ENCODE data around the gene PTGER3. TPM values are rescaled to one million over a fixed set of nuclear protein-coding genes. Genes with fewer than 3 reads are reported as not detected.

PTGER3 gene
- total RNA-seq, 2 donors from 2014 or later = 62.9 to 158 TPM

DNA sequence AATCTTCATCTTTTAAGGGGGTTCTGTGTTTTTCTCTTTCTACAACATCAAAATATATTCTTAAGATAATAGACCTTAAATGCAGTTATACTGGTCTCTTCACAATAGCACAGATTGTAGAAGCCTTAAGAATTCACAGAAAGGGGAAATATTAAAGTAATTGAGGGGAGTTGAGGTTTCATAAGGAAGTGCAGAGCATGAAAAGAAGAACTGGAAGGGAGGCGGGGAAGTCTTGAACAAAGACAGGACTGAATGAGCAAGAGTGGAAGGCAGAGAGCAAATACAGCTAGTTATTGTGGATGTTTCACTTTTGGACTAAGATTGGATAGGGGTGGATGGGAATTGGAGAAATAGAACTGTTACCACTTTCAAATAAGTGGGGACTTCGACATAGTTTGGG, 67.7 kb downstream of the PTGER3 start:
- no peak for DNase-seq (ENCODE audit: low spot score)
- no peak for ATAC-seq
- H3K4me3 Mint-ChIP-seq = no peak overlapping the region
- H3K9me3 Mint-ChIP-seq = peaks cover 3% of the 10 kb centered on the region
- no peaks in the 10 kb centered on the region for H3K36me3 Mint-ChIP-seq
- H3K27ac Mint-ChIP-seq = no peak overlapping the region
- H3K27me3 Mint-ChIP-seq = peaks cover 15 to 31% of the 10 kb centered on the region in 2 donors
- peaks cover 7 to 12% of the 10 kb centered on the region in 2 donors for H3K4me1 Mint-ChIP-seq (ENCODE audit: low read depth in 2 of 2)

GRCh38 chr1:70979313-70979712, 68.3 kb downstream of the PTGER3 start:
- DNase-seq (ENCODE audit: low spot score) (no peak), ATAC-seq (no peak)
- Mint-ChIP-seq H3K4me1 (ENCODE audit: low read depth in 2 of 2) (peaks cover 7 to 11% of the 10 kb centered on the region in 2 donors), H3K9me3 (peaks cover 3% of the 10 kb centered on the region), H3K4me3 (no peak overlapping the region), H3K27ac (no peak overlapping the region), H3K36me3 (no peaks in the 10 kb centered on the region), H3K27me3 (peaks cover 13 to 31% of the 10 kb centered on the region in 2 donors)

DNA sequence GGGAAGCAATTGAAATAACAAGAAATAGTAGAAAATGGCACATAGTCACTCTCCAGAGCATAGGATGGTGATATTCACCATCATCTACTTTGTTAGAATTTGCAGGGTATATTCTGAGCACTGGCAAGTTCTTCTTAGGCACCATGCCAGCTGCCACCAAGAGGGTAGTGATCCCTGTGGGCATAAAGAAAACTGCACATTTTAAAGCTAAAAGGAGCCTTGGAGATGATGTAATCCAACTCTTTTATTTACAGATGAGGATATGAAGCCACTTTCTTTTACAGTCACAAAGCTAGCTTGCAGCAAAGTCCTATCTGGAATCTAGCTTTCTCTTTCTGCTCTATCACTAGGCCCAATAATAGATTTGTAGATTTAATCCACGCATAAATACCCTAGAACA, 69.0 kb downstream of the PTGER3 start:
- H3K27ac Mint-ChIP-seq = peak overlapping the region in 1 of 2 donors; percentile 38
- ATAC-seq (no peak), DNase-seq (ENCODE audit: low spot score) (no peak)
- H3K9me3 Mint-ChIP-seq = peaks cover 3% of the 10 kb centered on the region
- H3K4me1 Mint-ChIP-seq (ENCODE audit: low read depth in 2 of 2) = peaks cover 7 to 11% of the 10 kb centered on the region in 2 donors
- peaks cover 13 to 31% of the 10 kb centered on the region in 2 donors for H3K27me3 Mint-ChIP-seq
- H3K36me3 Mint-ChIP-seq = no peaks in the 10 kb centered on the region
- no peak overlapping the region for H3K4me3 Mint-ChIP-seq

DNA sequence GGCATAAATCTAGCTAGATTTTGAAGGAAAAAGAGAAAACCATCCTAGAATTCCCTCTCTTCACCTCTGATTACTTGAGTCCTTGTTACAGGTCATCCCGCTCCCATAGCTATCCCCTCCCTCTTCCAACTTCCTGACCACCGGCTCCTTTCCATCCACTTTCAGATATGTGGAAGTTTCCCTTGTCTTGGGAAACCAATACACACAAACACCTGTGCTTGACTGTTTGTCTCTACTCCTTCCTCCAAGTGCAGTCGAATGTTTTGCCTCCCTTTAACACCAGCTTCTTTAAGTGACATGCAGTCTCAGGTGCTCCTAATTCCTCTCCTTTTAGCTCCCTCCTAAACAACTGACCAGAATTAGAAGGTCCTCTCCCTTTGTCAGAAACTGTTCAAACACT, 70.0 kb downstream of the PTGER3 start:
- peaks cover 7 to 11% of the 10 kb centered on the region in 2 donors for H3K4me1 Mint-ChIP-seq (ENCODE audit: low read depth in 2 of 2)
- no peak overlapping the region for H3K4me3 Mint-ChIP-seq
- H3K36me3 Mint-ChIP-seq = no peaks in the 10 kb centered on the region
- DNase-seq (ENCODE audit: low spot score) (no peak), ATAC-seq (no peak)
- peaks cover 3% of the 10 kb centered on the region for H3K9me3 Mint-ChIP-seq
- H3K27ac Mint-ChIP-seq = no peak overlapping the region
- peaks cover 13 to 28% of the 10 kb centered on the region in 2 donors for H3K27me3 Mint-ChIP-seq

- Mint-ChIP-seq H3K4me3 (no peak overlapping the region), H3K27ac (no peak overlapping the region), H3K36me3 (no peaks in the 10 kb centered on the region), H3K4me1 (ENCODE audit: low read depth in 2 of 2) (peaks cover 7 to 11% of the 10 kb centered on the region in 2 donors), H3K9me3 (peaks cover 3% of the 10 kb centered on the region), H3K27me3 (peaks cover 13 to 26% of the 10 kb centered on the region in 2 donors)
- ATAC-seq (no peak), DNase-seq (ENCODE audit: low spot score) (no peak)
These were observed 70.6 kb downstream of the PTGER3 start for GRCh38 chr1:70977041-70977440.

DNA sequence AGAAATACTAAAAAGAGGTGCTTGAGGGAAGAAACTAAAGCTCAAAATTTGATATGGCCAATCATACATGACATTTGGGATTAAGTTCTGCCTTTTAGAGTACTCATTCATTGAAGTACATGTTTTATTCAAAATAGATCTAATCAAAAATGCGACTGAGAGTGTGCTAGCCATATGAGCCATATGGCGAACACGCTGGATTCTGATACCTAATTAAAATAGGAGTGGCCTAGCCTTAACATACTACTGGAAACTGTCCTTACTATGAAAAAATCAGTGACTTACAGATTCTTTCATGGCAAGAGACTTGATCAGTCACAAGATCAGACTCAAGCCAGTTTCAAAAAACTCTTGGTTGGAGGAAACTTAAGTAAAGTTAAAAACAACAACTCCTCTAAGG, 73.9 kb downstream of the PTGER3 start:
- no peak for ATAC-seq
- no peak overlapping the region for H3K4me3 Mint-ChIP-seq

DNA sequence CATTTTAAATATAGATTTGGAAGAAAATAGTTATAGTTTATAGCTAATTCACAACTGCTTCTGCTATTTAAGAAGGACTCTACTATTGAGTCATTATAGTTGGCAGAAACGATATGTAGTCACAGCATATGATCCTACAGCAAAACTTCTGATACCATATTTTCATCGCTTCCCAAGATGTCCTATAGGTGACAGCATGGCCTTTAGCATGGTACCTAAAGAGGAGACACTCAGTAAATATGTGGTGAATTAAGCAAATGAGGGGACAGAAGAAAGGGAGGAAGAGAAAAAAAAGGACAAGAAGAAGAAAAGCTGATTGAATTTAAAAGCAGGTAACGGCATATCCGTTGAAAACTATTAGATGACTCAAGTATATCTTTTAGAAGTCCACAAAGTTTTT, 77.2 kb downstream of the PTGER3 start:
- no peaks in the 10 kb centered on the region for H3K36me3 Mint-ChIP-seq
- H3K27ac Mint-ChIP-seq = no peak overlapping the region
- peaks cover 0 to 6% of the 10 kb centered on the region in 2 donors for H3K4me1 Mint-ChIP-seq (ENCODE audit: low read depth in 2 of 2)
- no peak overlapping the region for H3K4me3 Mint-ChIP-seq
- H3K27me3 Mint-ChIP-seq = peaks cover 0 to 9% of the 10 kb centered on the region in 2 donors
- peaks cover 4% of the 10 kb centered on the region for H3K9me3 Mint-ChIP-seq
- ATAC-seq = no peak
- no peak for DNase-seq (ENCODE audit: low spot score)

More for the DNA sequence above, 73.9 kb downstream of the PTGER3 start:
- peaks cover 13 to 15% of the 10 kb centered on the region in 2 donors for H3K27me3 Mint-ChIP-seq
- peaks cover 0 to 4% of the 10 kb centered on the region in 2 donors for H3K4me1 Mint-ChIP-seq (ENCODE audit: low read depth in 2 of 2)
- H3K36me3 Mint-ChIP-seq = no peaks in the 10 kb centered on the region
- no peak overlapping the region for H3K27ac Mint-ChIP-seq
- DNase-seq (ENCODE audit: low spot score) = no peak
- H3K9me3 Mint-ChIP-seq = no peaks in the 10 kb centered on the region

- DNase-seq (ENCODE audit: low spot score) = no peak
- Mint-ChIP-seq H3K4me3 (no peak overlapping the region), H3K27me3 (peaks cover 0 to 13% of the 10 kb centered on the region in 2 donors), H3K9me3 (peaks cover 16% of the 10 kb centered on the region), H3K27ac (peak overlapping the region in 1 of 2 donors; percentile 30), H3K4me1 (ENCODE audit: low read depth in 2 of 2) (peaks cover 0 to 15% of the 10 kb centered on the region in 2 donors), H3K36me3 (no peaks in the 10 kb centered on the region)
- no peak for ATAC-seq
These were observed 81.5 kb downstream of the PTGER3 start for GRCh38 chr1:70966018-70966638.

GRCh38 chr1:70963374-70963773, 84.2 kb downstream of the PTGER3 start:
- peaks cover 19% of the 10 kb centered on the region for H3K9me3 Mint-ChIP-seq

DNA sequence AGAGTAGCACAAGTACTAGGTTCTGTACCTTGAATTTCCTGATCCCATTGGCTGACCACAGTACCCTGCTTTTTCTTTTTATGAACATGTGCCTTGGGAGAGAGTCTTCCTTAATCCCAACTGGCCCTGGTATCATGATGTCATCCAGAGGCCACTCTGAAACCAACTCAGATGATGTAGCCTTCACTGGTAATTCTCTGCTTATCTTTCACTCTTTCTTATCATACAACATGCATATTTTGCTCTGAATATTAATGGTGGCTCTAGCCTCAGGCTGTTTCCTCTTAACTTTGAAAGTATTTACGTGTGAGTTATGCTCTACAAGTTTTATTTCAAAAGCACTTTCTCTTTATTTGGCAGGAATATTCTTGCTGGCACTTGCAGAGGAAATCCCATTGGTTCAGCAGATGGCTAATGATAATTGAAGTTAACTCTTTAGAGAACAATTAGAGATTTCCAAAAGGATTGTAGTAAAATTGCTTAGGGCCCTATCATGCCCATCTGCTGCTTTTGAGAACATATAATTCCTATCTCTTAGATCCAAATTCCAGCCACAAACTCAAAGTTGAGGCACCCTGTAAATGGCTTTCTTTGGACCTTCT, 86.1 kb downstream of the PTGER3 start:
- DNase-seq (ENCODE audit: low spot score) (no peak), ATAC-seq (no peak)
- Mint-ChIP-seq H3K36me3 (peaks cover 6% of the 10 kb centered on the region), H3K4me3 (no peak overlapping the region), H3K27me3 (peaks cover 0 to 22% of the 10 kb centered on the region in 2 donors), H3K4me1 (ENCODE audit: low read depth in 2 of 2) (peaks cover 0 to 16% of the 10 kb centered on the region in 2 donors), H3K9me3 (peaks cover 19% of the 10 kb centered on the region), H3K27ac (no peak overlapping the region)

More at GRCh38 chr1:70963374-70963773, 84.2 kb downstream of the PTGER3 start:
- peak in 1 of 2 donors; percentile 45 for ATAC-seq
- H3K4me1 Mint-ChIP-seq (ENCODE audit: low read depth in 2 of 2) = peaks cover 0 to 15% of the 10 kb centered on the region in 2 donors
- H3K36me3 Mint-ChIP-seq = peaks cover 6% of the 10 kb centered on the region
- no peak overlapping the region for H3K4me3 Mint-ChIP-seq
- peaks cover 0 to 19% of the 10 kb centered on the region in 2 donors for H3K27me3 Mint-ChIP-seq
- DNase-seq (ENCODE audit: low spot score) = no peak
- no peak overlapping the region for H3K27ac Mint-ChIP-seq

GRCh38 chr1:70948396-70949017, 99.1 kb downstream of the PTGER3 start:
- peak overlapping the region; percentile 93 to 98 for H3K27ac Mint-ChIP-seq
- H3K4me1 Mint-ChIP-seq (ENCODE audit: low read depth in 2 of 2) = peaks cover 16 to 28% of the 10 kb centered on the region in 2 donors

DNA sequence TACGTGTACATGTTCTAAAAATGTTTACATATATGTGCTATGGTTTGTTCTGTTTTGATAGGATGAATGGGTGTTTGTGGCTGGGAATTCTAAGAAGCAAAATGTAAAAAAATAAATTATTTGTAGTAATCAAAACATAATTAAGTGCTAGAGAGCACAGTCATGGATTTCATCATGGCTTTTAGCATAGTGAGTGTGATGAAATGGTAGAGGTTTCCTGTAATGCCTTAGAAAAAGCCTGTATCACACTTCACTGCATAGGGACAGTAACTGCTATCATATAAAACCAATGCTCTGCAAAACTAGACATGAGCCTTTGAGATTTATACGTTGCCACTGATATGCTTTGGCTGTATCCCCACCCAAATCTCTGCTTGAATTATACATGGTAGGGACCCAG, 99.8 kb downstream of the PTGER3 start:
- peak overlapping the region; percentile 65 for H3K4me3 Mint-ChIP-seq
- ATAC-seq = peak; percentile 62 to 80
- peak overlapping the region; percentile 93 to 98 for H3K27ac Mint-ChIP-seq
- H3K4me1 Mint-ChIP-seq (ENCODE audit: low read depth in 2 of 2) = peaks cover 16 to 28% of the 10 kb centered on the region in 2 donors
- H3K27me3 Mint-ChIP-seq = peaks cover 0 to 9% of the 10 kb centered on the region in 2 donors
- DNase-seq (ENCODE audit: low spot score) = no peak
- H3K36me3 Mint-ChIP-seq = peaks cover 20% of the 10 kb centered on the region
- peaks cover 3% of the 10 kb centered on the region for H3K9me3 Mint-ChIP-seq

More at GRCh38 chr1:70948396-70949017, 99.1 kb downstream of the PTGER3 start:
- Mint-ChIP-seq H3K9me3 (peaks cover 3% of the 10 kb centered on the region), H3K36me3 (peaks cover 20% of the 10 kb centered on the region), H3K27me3 (peaks cover 0 to 12% of the 10 kb centered on the region in 2 donors), H3K4me3 (peak overlapping the region; percentile 65)
- ATAC-seq (peak; percentile 75 to 87), DNase-seq (ENCODE audit: low spot score) (no peak)

- peaks cover 0 to 9% of the 10 kb centered on the region in 2 donors for H3K27me3 Mint-ChIP-seq
- DNase-seq (ENCODE audit: low spot score) = no peak
These were observed 101.9 kb downstream of the PTGER3 start for GRCh38 chr1:70945676-70946075.

DNA sequence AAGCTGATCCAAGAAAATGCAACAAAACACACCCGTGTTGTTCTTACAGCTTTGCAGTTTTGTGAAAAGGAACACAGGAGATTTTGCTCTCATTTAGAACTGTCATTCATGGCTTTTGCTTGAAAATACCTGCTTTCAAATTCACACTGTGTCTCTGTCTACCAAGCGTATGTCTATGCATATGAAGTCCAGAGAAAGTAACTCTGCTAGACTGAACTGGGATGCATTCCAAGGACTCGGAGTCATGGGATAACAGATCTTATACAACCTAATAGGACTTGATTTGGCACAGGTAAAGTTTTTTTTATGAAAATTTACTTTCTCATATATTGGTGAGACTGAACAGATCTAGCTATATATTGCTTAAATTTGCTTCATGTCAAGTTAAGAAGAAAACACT, 102.4 kb downstream of the PTGER3 start:
- no peak overlapping the region for H3K4me3 Mint-ChIP-seq
- peaks cover 0 to 11% of the 10 kb centered on the region in 2 donors for H3K27me3 Mint-ChIP-seq
- peaks cover 4% of the 10 kb centered on the region for H3K9me3 Mint-ChIP-seq
- H3K4me1 Mint-ChIP-seq (ENCODE audit: low read depth in 2 of 2) = peaks cover 16 to 28% of the 10 kb centered on the region in 2 donors
- H3K36me3 Mint-ChIP-seq = peaks cover 20% of the 10 kb centered on the region
- peak overlapping the region in 1 of 2 donors; percentile 98 for H3K27ac Mint-ChIP-seq
- ATAC-seq = no peak
- DNase-seq (ENCODE audit: low spot score) = no peak

More at GRCh38 chr1:70945676-70946075, 101.9 kb downstream of the PTGER3 start:
- peak overlapping the region in 1 of 2 donors; percentile 98 for H3K27ac Mint-ChIP-seq
- peaks cover 3% of the 10 kb centered on the region for H3K9me3 Mint-ChIP-seq
- no peak overlapping the region for H3K4me3 Mint-ChIP-seq
- peaks cover 16 to 28% of the 10 kb centered on the region in 2 donors for H3K4me1 Mint-ChIP-seq (ENCODE audit: low read depth in 2 of 2)
- H3K36me3 Mint-ChIP-seq = peaks cover 20% of the 10 kb centered on the region
- ATAC-seq = no peak

Measured in natural killer cell treated with Interleukin-12 subunit alpha and Interleukin-12 subunit beta and Interleukin-15 and Interleukin-18, amount 100 ng/mL, for 72 hours (primary cell).